HT1080 (cell line): Measurements from ENCODE around the gene CBLN3. TPM values are rescaled to one million over a fixed set of nuclear protein-coding genes. Genes with fewer than 3 reads are reported as not detected.
A peak's percentile ranks its signal among the peaks of the same experiment; 100 is the strongest.
"Not testable (repeated sequence)": the region's sequence is repeated elsewhere in the genome, so short reads cannot be mapped to it uniquely, and the experiment has no call there.

Experiments
- DNase-seq: peaks from one replicate; pipeline ENCODE4 v3.0.0-alpha.2; 2015; ENCODE audit warnings: low read depth
- total RNA-seq: library from RNA; depleted of rRNA; stranded (reverse); fragments of >200 nt; shearing (Covaris generic); gene quantifications from 2 replicates; pipeline ENCODE4 v1.2.3, GENCODE V29; 2014

CBLN3 gene
- total RNA-seq, 1 experiment from 2014 or later, result 0.35 TPM

- DNase-seq, result no peak
Observed at GRCh38 chr14:24406416-24406815, 23.1 kb downstream of the CBLN3 start.

- DNase-seq, result no peak
Observed at GRCh38 chr14:24404814-24405213, 24.7 kb downstream of the CBLN3 start.

DNA sequence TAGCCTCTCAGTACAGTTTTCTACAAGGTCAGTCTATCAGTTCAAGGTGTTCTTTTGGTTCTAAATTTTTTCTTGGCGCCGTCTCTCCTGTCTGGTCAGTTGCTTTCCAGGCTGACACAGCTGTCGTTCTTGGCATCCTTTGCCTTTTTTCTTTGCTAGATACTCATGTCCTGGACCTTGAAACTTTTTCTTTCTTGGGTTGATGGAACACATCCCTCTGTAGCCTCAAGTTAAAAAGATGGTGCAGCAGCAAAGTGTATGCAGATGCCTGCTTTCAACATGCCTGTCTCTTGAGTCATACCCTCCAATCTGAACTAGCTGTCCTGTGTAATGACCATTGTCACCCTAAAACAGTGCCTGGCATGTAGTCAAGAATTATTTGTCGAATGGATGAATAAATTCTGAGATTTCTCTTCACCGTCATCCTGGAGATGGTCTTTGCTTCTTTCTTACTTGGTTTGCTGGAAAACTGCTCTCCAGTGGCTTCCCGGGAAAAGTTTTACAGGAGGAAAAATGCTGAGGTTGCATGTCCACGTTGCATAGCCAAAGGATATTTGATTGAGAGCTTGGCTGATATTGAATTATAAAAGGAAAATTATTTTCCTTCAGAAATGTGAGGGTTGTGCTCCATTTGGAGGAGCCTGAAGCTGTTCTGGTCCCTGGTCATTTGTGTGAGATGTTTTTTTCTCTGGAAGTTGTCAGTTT lies 26.0 kb downstream of the CBLN3 start:
- no peak for DNase-seq

GRCh38 chr14:24401810-24402702 lies 27.4 kb downstream of the CBLN3 start:
- DNase-seq, result no peak

DNA sequence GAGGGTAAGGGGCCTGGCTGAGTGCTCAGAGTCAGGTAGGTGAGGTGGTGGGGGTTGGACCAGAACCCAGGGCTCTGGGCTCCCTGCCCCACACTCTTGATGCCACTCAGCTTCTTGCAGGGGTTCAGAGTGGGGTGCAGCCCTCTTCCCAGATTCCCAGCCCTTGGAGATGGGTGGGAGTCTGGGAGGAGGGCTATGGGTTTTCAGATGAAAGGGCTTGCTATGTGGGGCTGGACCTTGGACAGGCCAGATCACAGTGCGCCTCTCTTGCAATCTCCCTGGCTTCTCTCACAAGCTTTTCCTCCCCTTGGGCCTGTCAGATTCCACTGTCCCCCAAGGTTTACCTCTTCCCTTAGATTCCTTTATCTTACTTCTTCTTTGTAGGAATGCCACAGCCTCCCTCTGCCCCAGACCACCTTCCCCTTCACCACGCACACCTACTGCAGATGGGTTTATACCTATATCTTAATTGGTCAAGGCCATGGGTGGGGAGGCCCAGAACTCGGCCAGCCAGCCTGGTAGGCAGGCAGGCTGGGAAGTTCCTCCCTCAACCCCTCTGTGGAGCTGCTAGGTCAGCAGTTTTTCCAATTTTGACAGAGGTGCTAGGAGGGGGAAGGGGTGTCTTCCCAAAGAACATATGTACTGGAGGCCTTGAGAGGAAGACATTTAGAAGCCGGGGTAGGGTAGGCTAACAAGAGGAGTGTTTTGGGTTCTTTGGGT lies 29.3 kb downstream of the CBLN3 start:
- no peak for DNase-seq

GRCh38 chr14:24399447-24399822 lies 30.0 kb downstream of the CBLN3 start:
- no peak for DNase-seq

- DNase-seq, result no peak
Observed at GRCh38 chr14:24398653-24399446, 30.6 kb downstream of the CBLN3 start, which contains the start of gene NYNRIN. Gene NYNRIN (plus strand): TSS chr14:24399003. CDS start chr14:24399247, 244 bp downstream.

- DNase-seq, result no peak
Observed at GRCh38 chr14:24398293-24398652, 31.2 kb downstream of the CBLN3 start.

DNA sequence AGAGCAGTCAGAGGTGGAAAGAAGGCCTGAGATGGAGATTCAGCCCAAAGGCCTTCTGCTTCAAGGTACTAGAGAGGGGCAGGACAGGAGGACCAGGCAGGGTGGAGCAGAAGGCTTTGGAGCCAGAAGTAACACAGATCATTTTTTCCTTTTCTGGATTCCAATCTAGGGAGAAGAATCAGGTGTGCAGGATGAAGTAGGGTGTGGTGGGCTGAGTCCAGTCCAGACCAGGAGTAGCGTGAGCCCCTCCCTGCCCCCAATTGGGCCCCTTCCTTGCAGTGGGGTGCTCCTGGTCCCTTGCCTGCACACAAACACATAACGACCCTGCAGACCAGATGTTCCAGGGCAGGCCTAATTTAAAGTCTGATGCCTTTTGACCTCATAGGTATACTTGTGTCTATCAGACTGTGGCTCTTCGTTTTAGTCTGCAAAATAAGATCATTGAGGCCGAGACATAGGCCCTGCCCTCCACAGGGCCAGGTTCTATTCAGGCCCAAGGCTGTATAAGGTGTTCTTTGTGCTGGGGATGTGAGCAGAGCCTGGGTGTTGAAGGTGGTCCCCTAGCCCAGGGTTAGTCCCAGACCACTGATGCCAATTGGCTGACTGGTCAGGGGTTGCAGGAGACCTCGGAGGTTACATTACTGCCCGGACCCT lies 31.7 kb downstream of the CBLN3 start:
- no peak for DNase-seq

DNA sequence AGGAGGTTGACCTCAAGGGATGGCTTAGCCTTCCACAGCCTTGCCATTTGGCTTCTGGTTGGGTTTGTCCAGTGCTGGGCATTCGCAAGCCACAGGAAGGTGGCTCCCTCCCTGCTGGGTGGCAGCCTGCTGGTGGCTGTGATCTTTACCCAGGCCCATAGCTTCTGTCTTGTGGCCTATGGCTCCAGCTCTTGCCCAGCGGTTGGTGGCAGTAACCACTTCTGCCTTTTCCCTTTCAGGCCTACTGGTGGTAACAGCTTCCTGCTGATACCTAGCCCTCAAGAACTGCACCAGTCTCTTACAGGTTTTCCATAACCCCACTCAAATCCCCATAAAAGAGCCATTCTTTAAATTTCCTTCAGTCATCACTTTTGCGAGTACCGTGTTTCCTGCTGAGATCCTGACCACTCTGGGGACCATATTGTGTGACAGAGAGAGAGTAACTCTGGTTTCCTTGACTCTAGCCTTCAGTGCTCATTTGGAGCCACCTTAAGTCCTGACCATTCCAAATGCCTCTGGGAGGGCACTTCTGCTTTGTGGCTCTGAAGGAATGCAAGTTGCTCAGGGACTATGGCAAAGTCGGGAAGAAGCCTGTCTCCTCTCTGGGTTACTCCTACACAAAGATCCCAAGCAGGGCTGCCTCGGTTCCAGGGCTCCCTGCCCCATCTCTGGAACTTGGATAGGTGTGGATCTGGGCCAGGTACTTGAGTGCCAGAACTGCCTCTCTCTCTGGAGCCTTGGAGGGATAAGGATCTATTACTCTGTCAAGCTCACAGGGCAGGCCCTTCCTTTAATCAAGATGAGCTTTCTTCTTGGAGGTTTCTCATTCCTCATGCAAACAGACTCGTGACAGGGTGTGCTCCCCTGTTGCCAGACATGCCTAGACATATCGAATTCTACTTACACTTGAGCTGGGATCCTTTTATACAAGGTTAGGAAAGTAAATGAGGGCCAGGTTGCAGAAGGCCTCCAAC lies 33.6 kb downstream of the CBLN3 start:
- no peak for DNase-seq

DNA sequence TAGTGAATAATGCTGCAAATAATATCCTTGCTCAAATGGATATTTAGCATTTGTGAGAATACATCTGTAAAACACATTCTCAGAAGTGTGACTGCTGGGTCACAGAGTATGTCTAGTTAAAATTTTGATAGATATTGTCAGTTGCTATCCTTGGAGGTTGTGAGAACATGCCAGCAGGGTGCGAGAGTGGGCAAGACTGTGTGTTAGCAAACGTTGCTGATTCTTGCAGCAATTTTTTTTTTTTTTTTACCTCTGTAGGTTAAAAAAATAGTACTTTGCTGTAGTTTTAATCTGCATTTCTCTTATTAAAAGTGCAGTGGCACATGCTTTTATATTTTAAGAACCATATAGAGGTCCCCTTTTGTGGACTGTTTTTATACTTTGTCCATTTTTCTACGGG lies 35.2 kb downstream of the CBLN3 start:
- DNase-seq, result no peak

- DNase-seq, result peak; percentile 46
Observed at GRCh38 chr14:24392325-24393091, 37.0 kb downstream of the CBLN3 start.

DNA sequence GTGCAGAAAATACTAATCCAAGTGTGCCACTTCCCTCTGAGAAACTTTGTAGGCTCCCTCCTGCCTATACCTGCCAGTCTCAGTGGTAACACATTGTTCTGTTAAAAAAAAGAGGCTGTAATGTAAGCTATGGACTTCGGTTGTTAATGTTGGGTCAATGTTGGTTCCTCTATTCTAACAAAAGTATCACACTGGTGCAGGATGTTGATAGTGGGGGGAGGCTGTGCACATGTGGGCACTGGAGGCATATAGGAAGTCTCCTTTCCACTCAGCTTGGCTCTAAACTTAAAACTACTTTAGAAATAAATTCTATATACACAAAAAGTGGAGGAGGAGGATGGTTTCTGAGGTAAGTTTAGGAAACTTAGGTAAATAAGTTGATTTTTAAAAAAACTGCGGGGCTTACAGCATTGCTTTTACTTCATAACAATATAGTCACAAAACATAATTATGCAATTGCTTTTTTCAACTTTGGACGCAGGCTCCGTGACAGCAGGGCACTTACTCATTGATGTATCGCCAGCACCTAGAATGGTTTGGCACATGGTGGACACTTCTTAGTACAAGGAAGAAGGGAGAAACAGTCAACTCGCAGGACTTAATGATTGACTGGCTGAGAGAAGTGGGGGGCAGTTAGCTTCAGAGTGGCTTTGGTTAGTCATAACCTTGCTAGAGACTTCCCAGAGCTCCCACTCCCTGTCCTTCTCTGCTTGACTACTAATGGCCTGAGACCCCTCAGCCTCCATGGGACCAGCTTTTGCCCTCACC lies 38.6 kb downstream of the CBLN3 start:
- DNase-seq, result no peak

DNA sequence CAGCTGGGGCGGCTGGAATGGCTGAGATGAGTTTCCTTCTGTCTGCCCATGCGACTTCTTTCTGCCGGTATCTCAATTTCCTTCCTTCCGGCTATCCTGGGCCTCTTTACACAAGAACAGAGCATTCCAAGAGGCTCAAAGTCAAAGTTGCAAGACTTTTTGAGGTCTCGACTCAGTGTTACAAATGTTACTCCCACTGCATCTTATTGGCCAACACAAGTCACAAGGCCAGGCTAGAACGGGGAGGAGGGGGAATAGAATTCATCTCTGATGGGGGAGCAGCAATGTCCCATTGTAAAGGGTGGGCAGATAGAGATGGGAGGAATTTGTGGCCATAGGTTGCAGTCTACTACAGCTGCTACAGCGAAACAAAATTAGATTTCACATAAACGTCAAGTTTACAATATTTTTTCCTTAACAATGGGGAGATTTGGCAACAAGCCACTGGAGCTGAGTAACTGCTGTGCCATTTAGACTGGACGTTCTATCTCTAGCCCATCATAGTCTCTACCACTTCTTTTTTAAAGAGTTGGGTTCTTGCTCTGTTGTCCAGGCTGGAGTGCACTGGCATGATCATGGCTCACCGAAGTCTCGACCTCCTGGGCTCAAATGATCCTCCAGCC lies 40.1 kb downstream of the CBLN3 start:
- DNase-seq, result no peak

- no peak for DNase-seq
Observed at GRCh38 chr14:24388474-24389179, 40.8 kb downstream of the CBLN3 start.

DNA sequence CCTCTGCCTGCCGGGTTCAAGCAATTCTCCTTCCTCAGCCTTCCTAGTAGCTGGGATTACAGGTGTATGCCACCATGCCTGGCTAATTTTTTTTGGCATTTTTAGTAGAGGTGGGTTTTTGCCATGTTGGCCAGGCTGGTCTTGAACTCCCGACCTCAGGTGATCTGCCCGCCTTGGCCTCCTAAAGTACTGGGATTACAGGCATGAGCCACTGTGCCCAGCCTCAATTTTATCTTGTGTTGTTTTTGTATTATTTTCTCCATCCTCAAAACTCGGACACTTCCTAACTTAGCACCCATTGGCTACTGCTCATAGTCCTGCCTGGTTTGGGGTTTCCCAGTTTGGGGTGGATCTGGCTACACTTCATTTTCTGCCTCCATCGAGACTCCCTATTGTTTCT lies 41.9 kb downstream of the CBLN3 start:
- not testable (repeated sequence) for DNase-seq

DNA sequence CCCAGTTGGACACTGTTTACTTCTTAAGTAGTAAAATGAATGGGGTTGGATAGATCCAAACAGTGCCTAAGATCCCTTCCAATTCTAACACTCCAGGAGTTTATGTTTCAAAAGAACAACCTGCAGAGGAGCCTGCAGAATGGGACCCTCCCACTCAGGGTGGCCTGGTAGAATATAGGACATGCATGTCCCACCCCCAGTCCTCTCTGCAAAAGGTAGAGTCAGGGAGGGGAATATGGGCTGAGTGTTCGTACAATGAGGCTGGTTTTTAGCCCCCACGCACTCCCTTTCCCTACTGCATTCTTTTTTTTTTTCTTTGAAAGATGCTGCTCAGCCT lies 42.5 kb downstream of the CBLN3 start:
- DNase-seq, result no peak
